Liver (tissue), 9 donors: ENCODE results near the gene EZR. TPM values are rescaled to one million over a fixed set of nuclear protein-coding genes. Genes with fewer than 3 reads are reported as not detected.

Source experiments
- DNase-seq: peaks from one replicate; pipeline ENCODE4 v3.0.0-alpha.2; 2017; ENCODE audit warnings: low spot score
- H3K27ac ChIP-seq, 2 donors: one replicate each; pipeline ENCODE4 v1.7.0; 2013; ENCODE audit warnings: inconsistent platforms in 2 of 2, low read length in 2 of 2, control low read depth in 1 of 2, low read depth in 1 of 2, mild to moderate bottlenecking in 1 of 2
- H3K27me3 ChIP-seq, 4 donors: one replicate each; pipeline versions ENCODE4 v1.6.1 to v1.7.0; 2013; ENCODE audit warnings: low read length in 3 of 4, inconsistent platforms in 1 of 4, mild to moderate bottlenecking in 1 of 4, moderate library complexity in 1 of 4; ENCODE audit not compliant: control insufficient read depth in 4 of 4, insufficient read depth in 4 of 4
- H3K36me3 ChIP-seq, 4 donors: one replicate each; pipeline versions ENCODE4 v1.6.1 to v1.7.0; 2013; ENCODE audit warnings: low read length in 3 of 4, mild to moderate bottlenecking in 3 of 4, low read depth in 1 of 4, moderate library complexity in 1 of 4; ENCODE audit not compliant: control insufficient read depth in 4 of 4, insufficient read depth in 3 of 4
- H3K4me1 ChIP-seq, 4 donors: one replicate each; pipeline versions ENCODE4 v1.6.1 to v1.7.0; 2013; ENCODE audit warnings: low read length in 3 of 4, mild to moderate bottlenecking in 3 of 4, moderate library complexity in 1 of 4; ENCODE audit not compliant: control insufficient read depth in 4 of 4, insufficient read depth in 4 of 4
- H3K4me3 ChIP-seq, 3 donors: one replicate each; pipeline versions ENCODE4 v1.6.1 to v1.7.0; 2013; ENCODE audit warnings: low read length in 3 of 3, control low read depth in 1 of 3, low read depth in 1 of 3, mild to moderate bottlenecking in 1 of 3
- H3K9ac ChIP-seq, 2 donors: one replicate each; pipeline ENCODE4 v1.7.0; 2013; ENCODE audit warnings: low read length in 2 of 2, mild to moderate bottlenecking in 2 of 2, moderate library complexity in 2 of 2, control low read depth in 1 of 2, low read depth in 1 of 2
- H3K9me3 ChIP-seq, 4 donors: one replicate each; pipeline versions ENCODE4 v1.6.1 to v1.7.0; 2013; ENCODE audit warnings: low read length in 3 of 4; ENCODE audit not compliant: control insufficient read depth in 4 of 4
- ATF3 ChIP-seq: IDR thresholded peaks from 2 replicates; pipeline ENCODE4 v1.6.1; 2016; ENCODE audit warnings: antibody characterized with exemption
- CTCF ChIP-seq: fragments of 150-350 bp; IDR thresholded peaks from 2 replicates; pipeline ENCODE4 v1.5.1; 2017; ENCODE audit warnings: improper control_type of control experiment, low read depth, low read length; ENCODE audit not compliant: missing input control
- EGR1 ChIP-seq, 2 donors: IDR thresholded peaks; 2 replicates each; pipeline ENCODE4 v1.6.1; 2016 to 2018; ENCODE audit warnings: antibody characterized with exemption in 2 of 2, low read depth in 2 of 2
- FOXA1 ChIP-seq: IDR thresholded peaks from 2 replicates; pipeline ENCODE4 v1.6.1; 2016; ENCODE audit warnings: antibody characterized with exemption
- FOXA2 ChIP-seq: IDR thresholded peaks from 2 replicates; pipeline ENCODE4 v1.6.1; 2016; ENCODE audit warnings: antibody characterized with exemption
- GABPA ChIP-seq, 2 donors: IDR thresholded peaks in 1 of 2; conservative IDR thresholded peaks in 1 of 2; 2 replicates each; pipeline ENCODE4 v1.6.1; 2016; ENCODE audit warnings: antibody characterized with exemption in 2 of 2, mild to moderate bottlenecking in 1 of 2, moderate library complexity in 1 of 2
- HNF4A ChIP-seq, 2 donors: conservative IDR thresholded peaks; 2 replicates each; pipeline ENCODE4 v1.6.1; 2016; ENCODE audit warnings: antibody characterized with exemption in 2 of 2, mild to moderate bottlenecking in 2 of 2
- HNF4G ChIP-seq: IDR thresholded peaks from 2 replicates; pipeline ENCODE4 v1.6.1; 2016; ENCODE audit warnings: antibody characterized with exemption
- JUND ChIP-seq, 2 donors: IDR thresholded peaks; 2 replicates each; pipeline ENCODE4 v1.6.1; 2016; ENCODE audit warnings: antibody characterized with exemption in 2 of 2
- NR2F2 ChIP-seq: IDR thresholded peaks from 2 replicates; pipeline ENCODE4 v1.6.1; 2016; ENCODE audit warnings: antibody characterized with exemption
- RAD21 ChIP-seq, 2 donors: IDR thresholded peaks; 2 replicates each; pipeline ENCODE4 v1.6.1; 2016; ENCODE audit warnings: antibody characterized with exemption in 2 of 2, mild to moderate bottlenecking in 2 of 2
- RXRA ChIP-seq, 2 donors: IDR thresholded peaks; 2 replicates each; pipeline ENCODE4 v1.6.1; 2017 to 2018; ENCODE audit warnings: antibody characterized with exemption in 2 of 2, mild to moderate bottlenecking in 1 of 2
- SP1 ChIP-seq: IDR thresholded peaks from 2 replicates; pipeline ENCODE4 v1.6.1; 2018; ENCODE audit warnings: antibody characterized with exemption, mild to moderate bottlenecking
- TAF1 ChIP-seq: conservative IDR thresholded peaks from 2 replicates; pipeline ENCODE4 v1.6.1; 2016; ENCODE audit warnings: antibody characterized with exemption, mild to moderate bottlenecking
- YY1 ChIP-seq: IDR thresholded peaks from 2 replicates; pipeline ENCODE4 v1.6.1; 2016; ENCODE audit warnings: antibody characterized with exemption, mild to moderate bottlenecking
- ZBTB33 ChIP-seq: IDR thresholded peaks from 2 replicates; pipeline ENCODE4 v1.6.1; 2016; ENCODE audit warnings: antibody characterized with exemption
- WGBS: extraction: QIAGEN DNeasy Blood & Tissue Kit; methylation state at CpG from one replicate; pipeline ENCODE4 v1.1.7; 2013; 5-methylcytosine and 5-hydroxymethylcytosine counted together
- polyA plus RNA-seq, 2 donors: library from polyadenylated mRNA; stranded (reverse) in 1 of 2; unstranded in 1 of 2; fragments of 200-250 nt in 1 of 2; fragments of >200 nt in 1 of 2; fragmentation: Nextera tagmentation in 1 of 2; extraction: Ambion mirVana in 1 of 2; gene quantifications; one replicate each; pipeline versions ENCODE4 v1.2.1 to v1.2.3, GENCODE V29; 2013 to 2015
- total RNA-seq, 2 donors: library from RNA; depleted of rRNA; stranded (reverse); fragments of >200 nt; gene quantifications; one replicate each; pipeline ENCODE4 v1.2.3, GENCODE V29; 2014
- TF ChIP-seq, protein P1 (sequence below): IDR thresholded peaks from 2 replicates; pipeline ENCODE4 v1.6.1; 2016; ENCODE audit warnings: antibody characterized with exemption
- TF ChIP-seq, protein P2 (sequence below): IDR thresholded peaks from 2 replicates; pipeline ENCODE4 v1.6.1; 2016; ENCODE audit warnings: antibody characterized with exemption, mild to moderate bottlenecking
- donor health status: healthy.
- donor health status: healthy.
- donor health status: healthy.
- donor health status: healthy.
- donor health status: healthy.

The EZR gene
- total and polyA plus RNA-seq, 4 donors = 22.0 to 35.4 (median 25.4) TPM

GRCh38 chr6:158769771-158770432 lies 49.3 kb downstream of the EZR start:
- no peak overlapping the region for H3K27ac ChIP-seq
- 94% methylated on average over 18 of the region's 18 CpGs for WGBS
- no peak for DNase-seq

GRCh38 chr6:158769234-158769770 lies 49.9 kb downstream of the EZR start:
- no peak overlapping the region for H3K4me3 ChIP-seq
- no peaks in the 10 kb centered on the region for H3K27me3 ChIP-seq
- no peaks in the 10 kb centered on the region for H3K9me3 ChIP-seq
- H3K36me3 ChIP-seq = peaks cover 28 to 91% (median 71%) of the 10 kb centered on the region in 4 donors
- DNase-seq = no peak
- H3K9ac ChIP-seq = no peak overlapping the region
- 95% methylated on average over 13 of the region's 13 CpGs for WGBS
- H3K27ac ChIP-seq = no peak overlapping the region
- TF ChIP-seq EGR1 (IDR thresholded peaks at IDR 0.05; ENCODE audit: low read depth in 2 of 2) (no peak), RAD21 (IDR thresholded peaks at IDR 0.05) (no peak), NR2F2 (no peak), FOXA2 (no peak), RXRA (IDR thresholded peaks at IDR 0.05) (no peak), HNF4G (no peak), ZBTB33 (no peak), TAF1 (no peak), YY1 (no peak), GABPA (IDR thresholded peaks at IDR 0.05 in 1 of 2, conservative IDR thresholded peaks at IDR 0.05 in 1 of 2) (no peak), SP1 (no peak), CTCF (no peak), ATF3 (no peak), JUND (IDR thresholded peaks at IDR 0.05) (no peak), FOXA1 (no peak), HNF4A (conservative IDR thresholded peaks at IDR 0.05) (no peak)
- TF ChIP-seq, protein P1, sequence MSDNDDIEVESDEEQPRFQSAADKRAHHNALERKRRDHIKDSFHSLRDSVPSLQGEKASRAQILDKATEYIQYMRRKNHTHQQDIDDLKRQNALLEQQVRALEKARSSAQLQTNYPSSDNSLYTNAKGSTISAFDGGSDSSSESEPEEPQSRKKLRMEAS = no peak
- TF ChIP-seq, protein P2, sequence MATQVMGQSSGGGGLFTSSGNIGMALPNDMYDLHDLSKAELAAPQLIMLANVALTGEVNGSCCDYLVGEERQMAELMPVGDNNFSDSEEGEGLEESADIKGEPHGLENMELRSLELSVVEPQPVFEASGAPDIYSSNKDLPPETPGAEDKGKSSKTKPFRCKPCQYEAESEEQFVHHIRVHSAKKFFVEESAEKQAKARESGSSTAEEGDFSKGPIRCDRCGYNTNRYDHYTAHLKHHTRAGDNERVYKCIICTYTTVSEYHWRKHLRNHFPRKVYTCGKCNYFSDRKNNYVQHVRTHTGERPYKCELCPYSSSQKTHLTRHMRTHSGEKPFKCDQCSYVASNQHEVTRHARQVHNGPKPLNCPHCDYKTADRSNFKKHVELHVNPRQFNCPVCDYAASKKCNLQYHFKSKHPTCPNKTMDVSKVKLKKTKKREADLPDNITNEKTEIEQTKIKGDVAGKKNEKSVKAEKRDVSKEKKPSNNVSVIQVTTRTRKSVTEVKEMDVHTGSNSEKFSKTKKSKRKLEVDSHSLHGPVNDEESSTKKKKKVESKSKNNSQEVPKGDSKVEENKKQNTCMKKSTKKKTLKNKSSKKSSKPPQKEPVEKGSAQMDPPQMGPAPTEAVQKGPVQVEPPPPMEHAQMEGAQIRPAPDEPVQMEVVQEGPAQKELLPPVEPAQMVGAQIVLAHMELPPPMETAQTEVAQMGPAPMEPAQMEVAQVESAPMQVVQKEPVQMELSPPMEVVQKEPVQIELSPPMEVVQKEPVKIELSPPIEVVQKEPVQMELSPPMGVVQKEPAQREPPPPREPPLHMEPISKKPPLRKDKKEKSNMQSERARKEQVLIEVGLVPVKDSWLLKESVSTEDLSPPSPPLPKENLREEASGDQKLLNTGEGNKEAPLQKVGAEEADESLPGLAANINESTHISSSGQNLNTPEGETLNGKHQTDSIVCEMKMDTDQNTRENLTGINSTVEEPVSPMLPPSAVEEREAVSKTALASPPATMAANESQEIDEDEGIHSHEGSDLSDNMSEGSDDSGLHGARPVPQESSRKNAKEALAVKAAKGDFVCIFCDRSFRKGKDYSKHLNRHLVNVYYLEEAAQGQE = no peak
- H3K4me1 ChIP-seq = no peaks in the 10 kb centered on the region

More at GRCh38 chr6:158769771-158770432, 49.3 kb downstream of the EZR start:
- Histone ChIP-seq H3K36me3 (peaks cover 26 to 89% (median 70%) of the 10 kb centered on the region in 4 donors), H3K4me3 (no peak overlapping the region), H3K9me3 (no peaks in the 10 kb centered on the region), H3K9ac (no peak overlapping the region), H3K4me1 (no peaks in the 10 kb centered on the region), H3K27me3 (no peaks in the 10 kb centered on the region)
- no peak for TF ChIP-seq ZBTB33
- TF ChIP-seq SP1 = no peak
- no peak for TF ChIP-seq EGR1 (IDR thresholded peaks at IDR 0.05; ENCODE audit: low read depth in 2 of 2)
- TF ChIP-seq HNF4A (conservative IDR thresholded peaks at IDR 0.05) = no peak
